GM18505 (cell line): ENCODE results near the gene HAGH.

Experiments used
- ATAC-seq: cut with Tn5 transposase; IDR thresholded peaks from one replicate; pipeline ENCODE4 v1.9.1; 2021; ENCODE audit not compliant: unreplicated experiment
- POLR2A ChIP-seq: IDR thresholded peaks from 4 replicates; pipeline ENCODE4 v1.6.1; 2011; ENCODE audit warnings: borderline replicate concordance; ENCODE audit not compliant: insufficient read depth, insufficient read length; ENCODE audit errors: extremely low read depth

The HAGH gene

DNA sequence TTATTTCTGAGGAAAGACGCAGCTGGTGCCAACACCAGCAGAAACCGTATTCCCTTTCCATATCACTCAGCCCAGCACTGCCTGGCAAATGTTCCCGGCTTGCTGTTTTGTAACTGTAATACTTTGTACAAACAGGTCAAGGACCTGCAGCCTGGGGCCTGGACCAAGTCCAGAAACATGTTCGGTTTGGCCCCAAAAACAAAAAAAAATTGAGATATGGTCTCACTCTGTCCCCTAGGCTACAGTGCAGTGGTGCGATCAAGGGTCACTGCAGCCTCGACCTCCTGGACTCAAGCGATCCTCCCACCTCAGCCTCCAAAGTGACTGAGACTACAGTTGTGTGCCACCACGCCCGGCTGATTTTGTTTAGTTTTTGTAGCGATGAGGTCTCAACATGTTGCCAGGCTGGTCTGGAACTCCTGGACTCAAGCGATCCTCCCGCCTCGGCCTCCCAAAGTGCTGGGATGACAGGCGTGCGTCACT lies 1.2 kb downstream of the HAGH start:
- no peak for TF ChIP-seq POLR2A
- no peak for ATAC-seq

DNA sequence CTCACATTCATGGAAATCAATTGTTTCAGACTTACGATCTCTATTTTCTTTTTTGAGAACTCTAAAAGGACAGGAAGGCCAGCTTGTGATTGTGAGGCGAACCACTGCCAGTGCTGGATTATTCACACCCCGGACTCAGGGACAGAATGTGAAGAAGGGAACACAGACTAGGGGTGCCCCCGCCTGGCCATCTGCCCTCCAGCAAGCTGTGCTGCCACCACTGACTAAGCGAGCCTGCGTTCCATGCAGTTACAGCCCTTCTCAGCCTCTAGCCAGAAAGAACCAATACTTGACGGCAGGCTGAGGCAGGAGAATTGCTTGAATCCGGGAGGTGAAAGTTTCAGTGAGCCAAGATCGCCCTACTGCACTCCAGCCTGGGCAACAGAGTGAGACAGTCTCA lies 2.8 kb downstream of the HAGH start:
- no peak for ATAC-seq
- TF ChIP-seq POLR2A, result no peak

DNA sequence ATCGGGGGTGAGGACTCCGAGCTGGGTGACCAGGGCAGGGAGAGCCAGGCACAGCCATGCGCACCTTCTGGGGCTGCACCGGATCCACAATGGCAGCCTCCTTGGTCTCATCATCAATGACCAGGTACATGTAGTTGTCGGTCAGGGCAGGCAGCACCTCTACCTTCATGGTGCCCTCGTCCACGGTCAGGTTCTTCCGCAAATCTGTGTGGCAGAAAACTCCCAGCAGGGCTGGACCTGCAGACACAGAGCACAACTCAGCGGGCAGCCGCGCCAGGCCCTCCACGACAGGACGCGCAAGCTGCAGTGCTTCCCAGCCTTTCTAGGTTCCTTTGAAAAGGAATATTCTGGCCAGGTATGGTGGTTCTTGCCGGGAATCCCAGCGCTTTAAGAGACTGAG lies 3.8 kb downstream of the HAGH start:
- no peak for ATAC-seq
- no peak for TF ChIP-seq POLR2A

DNA sequence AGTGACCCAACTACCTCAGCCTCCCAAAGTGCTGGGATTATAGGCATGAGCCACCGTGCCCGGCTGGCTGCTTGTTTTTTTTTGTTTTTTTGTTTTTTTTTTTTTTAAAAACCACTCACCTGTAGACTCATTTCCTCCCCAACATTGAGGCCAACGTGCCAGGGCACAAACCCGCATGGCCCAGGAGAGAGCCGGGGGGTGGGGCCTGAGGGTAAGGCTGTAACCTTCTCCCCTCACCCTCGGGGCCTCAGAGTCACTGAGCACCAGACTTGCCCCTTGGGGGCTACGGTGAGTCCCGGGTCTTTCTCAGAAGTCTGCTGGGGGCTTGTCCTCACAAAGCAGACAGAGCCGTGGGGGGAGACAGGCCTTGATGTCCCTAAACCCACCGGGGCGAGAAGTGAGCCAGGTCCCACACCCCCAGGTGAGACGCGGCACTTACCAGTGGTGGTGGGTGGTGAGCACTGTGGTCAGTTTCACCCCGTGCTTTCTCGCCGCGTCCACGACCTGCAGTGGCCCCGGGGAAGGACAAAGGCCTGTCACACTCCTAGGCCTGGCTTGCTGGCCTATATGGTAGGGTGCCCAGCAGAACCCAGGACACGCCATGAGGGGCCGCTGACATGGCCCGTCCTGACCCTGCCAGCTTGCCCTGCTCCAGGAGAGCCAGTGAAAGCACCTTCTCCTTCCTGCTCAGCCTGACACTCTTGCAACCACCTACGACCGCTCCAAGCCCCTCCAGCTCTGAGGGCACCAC lies 4.6 kb downstream of the HAGH start:
- TF ChIP-seq POLR2A, result no peak
- no peak for ATAC-seq

DNA sequence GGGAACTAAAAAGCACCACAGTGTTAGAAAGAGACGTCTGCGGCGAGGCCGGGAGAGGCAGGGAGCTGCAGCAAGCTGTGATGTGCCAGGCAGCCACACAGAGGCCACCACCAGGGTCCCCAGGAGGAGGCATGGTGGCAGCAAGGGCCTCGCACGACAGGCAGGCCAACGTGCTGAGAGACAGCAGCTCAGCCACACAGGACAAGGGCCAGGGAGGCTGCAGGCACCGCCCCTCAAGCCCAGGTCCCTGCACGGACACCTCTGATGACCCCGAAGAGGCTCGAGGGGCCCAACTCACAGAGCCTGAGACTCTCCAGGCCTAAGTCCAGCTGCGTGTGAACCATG lies 5.7 kb downstream of the HAGH start:
- TF ChIP-seq POLR2A, result no peak
- no peak for ATAC-seq

DNA sequence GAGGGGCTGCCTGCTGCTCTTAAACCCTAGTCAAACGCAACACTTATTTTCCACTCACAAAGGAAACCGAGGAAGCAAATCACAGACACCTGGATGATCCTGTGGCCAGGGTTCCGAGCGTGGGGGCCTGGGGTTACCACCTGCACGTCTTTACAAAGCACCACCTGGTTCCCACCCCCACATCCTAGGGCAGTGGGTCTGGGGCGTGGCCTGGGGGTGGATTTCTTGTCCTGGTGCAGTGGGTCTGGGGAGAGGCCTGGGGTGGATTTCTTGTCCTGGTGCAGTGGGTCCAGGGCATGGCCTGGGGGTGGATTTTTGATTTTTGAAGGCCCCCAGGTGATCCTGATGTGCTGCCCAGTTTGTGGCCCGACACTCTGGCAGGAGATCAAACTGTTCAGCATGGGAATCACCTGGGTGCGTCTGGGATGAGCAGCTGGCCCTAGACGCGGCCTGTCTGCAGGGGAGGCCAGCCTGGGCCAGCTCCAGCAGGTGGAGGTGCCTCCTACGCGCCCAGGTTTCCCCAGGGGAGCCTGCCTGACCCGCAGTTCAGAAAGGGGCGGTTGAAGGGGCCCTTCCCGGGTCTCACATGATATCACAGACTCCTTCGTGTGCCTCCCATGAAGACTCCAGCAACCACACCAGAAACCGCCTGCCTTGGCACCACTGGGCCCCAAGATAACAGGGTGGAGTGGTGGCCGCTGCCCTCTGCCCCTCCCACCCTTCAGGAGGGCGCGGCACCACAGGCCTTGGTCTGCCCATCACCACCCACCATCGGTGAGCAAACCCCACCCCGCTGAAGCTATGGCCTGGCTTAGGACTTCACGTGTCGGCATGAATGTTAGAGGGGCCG lies 6.3 kb downstream of the HAGH start:
- ATAC-seq, result no peak
- TF ChIP-seq POLR2A, result no peak

DNA sequence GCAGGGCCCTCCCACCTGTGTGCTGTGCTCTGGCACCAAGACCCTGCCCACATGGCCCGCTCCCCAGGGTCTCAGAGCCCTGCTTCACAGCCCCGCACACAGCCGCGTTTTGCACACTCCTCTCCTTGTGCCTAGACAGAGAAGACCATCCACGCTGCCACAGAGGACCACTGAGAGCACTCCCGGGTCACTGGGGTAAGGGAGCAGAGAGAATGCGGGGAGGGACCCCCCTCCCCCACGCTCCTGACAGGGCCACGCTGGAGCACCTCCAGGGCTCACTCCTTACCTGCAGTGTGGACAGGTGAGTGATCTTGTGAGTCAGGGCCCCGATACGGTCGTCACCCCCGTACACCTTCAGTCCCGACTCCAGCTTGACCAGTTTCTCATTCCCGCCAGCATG lies 7.0 kb downstream of the HAGH start:
- no peak for ATAC-seq
- TF ChIP-seq POLR2A, result no peak

DNA sequence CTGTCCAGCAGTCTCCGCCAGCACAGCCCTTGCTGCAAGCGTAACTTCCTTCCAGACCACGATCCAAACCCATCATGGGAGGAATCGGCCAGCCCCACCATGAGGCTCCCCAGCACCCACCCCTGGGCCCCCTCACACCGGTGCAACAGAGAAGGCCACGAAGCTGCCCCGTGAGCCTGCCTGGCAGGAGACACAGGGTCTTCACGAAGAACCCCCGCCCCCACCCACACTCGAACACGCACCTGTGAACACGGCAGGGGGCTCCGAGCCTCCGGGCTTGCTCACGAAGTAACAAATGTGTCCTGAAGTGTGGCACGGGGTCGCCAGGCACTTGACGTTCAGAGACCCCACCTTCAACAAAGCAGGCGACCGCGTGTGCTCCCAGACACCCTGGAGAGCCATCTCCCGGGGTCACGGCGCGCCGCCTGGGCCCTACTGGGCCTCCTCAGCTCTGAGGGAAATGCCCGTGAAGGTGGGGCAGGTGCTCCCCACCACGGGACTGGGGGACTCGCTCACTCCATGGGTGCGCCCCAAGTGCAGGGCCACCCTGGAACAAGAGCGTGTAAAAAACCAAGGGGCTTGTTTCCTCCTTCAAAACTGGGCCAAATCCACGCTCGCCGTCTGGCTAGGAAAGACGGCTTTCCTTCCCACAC lies 7.6 kb downstream of the HAGH start:
- no peak for ATAC-seq
- no peak for TF ChIP-seq POLR2A

DNA sequence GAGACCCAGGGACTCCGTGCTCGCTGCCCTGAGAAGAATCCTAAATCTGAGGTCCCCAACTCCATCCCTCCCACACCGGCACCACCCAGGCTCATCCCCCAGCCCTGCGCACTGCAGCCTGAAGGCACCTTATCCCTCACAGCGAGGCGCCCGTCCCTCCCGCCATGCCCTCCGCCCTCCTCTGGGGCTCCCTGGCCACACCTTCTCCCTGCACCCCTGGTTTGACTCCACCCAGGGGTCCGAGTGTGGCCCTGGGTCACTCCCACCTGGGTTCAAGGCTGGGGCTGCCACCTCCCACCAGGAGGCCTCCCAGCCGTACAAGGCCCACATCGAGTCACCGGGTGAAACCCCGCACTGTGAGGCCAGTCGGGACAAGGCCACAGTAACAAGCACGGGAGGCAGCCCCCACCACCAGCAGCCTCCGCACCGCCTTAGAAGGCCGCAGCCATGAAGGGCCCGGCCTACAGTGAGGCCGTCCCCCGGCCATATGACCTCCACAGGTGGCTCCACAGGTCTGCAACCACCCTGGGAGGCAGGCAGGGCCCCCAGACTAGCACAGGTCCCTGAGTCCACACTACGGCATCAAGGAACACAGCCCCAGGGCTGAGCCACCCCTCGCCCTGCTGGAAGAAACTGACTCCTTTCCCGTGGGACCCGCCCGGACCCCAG lies 8.3 kb downstream of the HAGH start:
- no peak for TF ChIP-seq POLR2A
- no peak for ATAC-seq

DNA sequence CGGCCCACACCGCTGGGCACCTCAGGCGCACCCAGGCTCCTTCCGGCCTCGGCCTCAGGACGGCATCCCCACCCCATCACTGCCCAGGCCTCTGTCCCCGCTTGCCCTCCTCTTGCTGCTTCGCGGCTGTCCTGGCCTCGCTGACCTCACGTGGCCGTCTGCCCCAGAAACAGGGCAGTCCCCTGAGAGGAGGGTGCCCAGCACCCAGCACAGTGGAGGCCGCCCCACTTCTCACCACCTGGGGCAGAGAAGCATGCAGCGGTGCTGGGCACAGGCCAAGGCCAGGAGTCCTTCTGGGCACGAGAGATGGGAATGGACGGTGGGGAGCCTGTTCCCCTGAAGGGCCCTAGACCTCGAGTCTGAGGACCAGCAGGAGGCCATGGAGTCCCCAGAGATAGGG lies 8.9 kb downstream of the HAGH start:
- ATAC-seq, result no peak
- TF ChIP-seq POLR2A, result no peak

DNA sequence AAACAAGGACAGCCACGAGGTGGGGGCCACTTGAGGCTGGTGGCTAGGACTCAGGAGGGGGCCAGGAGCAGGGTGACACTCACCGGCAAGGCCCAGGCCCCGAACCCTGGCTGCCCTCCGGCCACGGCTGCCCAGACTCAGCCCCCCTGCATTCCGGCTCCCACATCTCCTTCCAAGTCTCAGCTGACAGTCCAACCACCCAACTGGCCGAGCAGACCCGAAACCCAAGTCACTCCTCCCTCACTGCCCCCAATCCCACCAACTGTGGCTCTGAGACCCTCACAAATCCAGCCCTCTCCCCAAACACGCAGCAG lies 9.4 kb downstream of the HAGH start:
- TF ChIP-seq POLR2A, result no peak
- no peak for ATAC-seq

DNA sequence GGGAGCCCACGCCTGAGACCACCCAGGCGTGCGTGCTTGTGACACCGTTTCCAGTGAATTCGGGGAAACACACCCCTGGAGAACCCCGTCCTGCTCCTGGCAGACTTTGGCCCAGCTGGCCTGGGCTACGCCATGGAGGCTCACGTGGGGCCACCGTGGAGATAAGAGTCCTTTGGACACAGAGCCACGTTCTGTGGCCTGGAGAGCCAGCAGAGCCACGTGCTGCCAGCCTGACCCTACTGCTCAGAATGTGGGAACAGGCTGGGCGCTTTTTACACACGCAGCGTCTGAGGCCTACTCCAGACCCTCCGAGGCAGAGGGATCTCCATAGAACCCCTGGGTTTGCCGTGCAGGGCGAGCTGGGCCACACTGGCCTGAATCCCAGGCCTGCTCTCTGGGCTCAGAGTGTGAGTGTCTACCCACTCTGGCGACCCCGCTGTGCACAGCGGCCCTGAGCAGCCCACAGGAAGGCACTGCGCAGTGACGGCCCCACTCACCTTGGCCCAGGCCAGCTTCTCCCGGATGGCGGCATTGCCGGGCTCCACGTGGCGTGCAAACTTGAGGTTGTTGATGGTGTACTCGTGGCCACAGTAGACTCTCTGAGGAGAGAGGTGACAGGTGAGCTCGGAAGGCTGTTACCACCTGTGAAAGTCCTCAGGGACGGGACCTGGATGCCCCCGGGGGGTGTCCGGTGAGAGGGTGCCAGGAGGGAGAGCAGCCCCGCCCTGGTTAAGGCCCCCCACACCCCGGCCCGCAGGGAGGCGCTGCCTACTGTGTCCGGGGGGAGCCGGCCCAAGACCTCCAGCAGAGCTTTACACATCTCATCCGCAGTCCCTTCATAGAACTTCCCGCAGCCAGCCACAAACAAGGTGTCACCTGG lies 10.0 kb downstream of the HAGH start:
- no peak for ATAC-seq
- TF ChIP-seq POLR2A, result no peak
